ENCODE results near the gene INO80E.

- no peak for TF ChIP-seq CTCF (IDR thresholded peaks at IDR 0.05; ENCODE audit: low read length)
- no peak for TF ChIP-seq EZH2 (optimal IDR thresholded peaks at IDR 0.05; ENCODE audit: low read depth, low read length)
These were observed 36.7 kb upstream of the INO80E start for GRCh38 chr16:29959293-29959692.
